ENCODE results near the gene CGNL1. TPM values are rescaled to one million over a fixed set of nuclear protein-coding genes. Genes with fewer than 3 reads are reported as not detected.

Gene CGNL1
- total RNA-seq, 1 experiment from 2014 or later: 1.3 TPM

DNA sequence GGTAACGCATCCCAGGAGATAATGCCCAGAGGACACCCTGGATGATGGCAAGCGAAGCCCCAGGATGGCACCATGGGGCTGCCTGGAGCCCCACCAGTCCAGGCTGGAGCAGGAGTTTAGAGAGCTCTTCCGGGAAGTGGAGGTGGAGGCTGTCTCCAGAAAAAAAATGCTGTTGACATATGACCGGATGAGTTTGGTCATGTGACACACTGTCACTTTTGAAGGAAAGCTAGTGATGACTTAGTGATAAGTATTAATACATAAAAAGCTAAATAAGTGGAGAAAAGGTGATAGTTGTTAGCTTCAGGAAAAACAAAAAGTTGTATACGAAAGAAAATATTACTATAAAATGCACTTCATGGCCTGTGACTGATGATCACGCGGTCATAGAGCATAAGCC, 195.4 kb downstream of the CGNL1 start:
- no peak for DNase-seq (ENCODE audit: low read depth)

DNA sequence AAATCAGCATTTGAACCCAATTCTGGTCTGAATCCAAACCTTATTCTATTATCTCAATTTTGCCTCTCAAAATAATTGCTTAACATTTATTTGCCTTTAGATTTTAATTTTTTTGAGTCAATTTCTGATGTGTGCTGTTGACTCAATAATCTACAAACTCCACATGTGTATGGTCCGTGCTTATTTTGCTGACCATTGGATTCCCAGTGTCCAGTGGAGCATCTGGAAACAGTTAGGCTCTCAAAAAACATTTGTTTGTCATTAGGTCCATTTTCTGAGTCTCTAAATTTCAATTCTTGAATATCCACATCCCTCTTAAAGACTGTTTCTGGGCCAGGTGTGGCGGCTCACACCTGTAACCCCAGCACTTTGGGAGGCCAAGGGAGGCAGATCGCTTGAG, 196.2 kb downstream of the CGNL1 start:
- DNase-seq (ENCODE audit: low read depth): no peak

DNA sequence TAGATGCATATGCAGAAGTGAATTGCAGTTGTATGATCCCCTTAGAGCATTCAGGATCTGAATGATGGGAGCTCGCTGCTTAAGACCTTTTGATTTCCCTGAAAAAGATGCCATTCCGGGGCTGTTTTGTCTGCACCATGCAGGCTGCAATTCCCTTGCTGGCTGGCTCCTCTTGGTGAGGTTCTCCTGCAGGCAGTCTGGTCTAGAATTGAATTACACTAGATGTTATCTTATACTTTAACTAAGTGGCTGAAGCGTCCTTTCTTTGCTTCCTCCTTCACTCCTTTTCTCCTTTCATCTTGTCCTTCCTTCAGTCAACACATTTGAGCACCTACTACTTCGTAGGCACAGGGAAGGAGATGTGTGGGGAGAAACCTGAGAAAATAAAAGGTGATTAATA, 196.8 kb downstream of the CGNL1 start:
- no peak for DNase-seq (ENCODE audit: low read depth)

DNA sequence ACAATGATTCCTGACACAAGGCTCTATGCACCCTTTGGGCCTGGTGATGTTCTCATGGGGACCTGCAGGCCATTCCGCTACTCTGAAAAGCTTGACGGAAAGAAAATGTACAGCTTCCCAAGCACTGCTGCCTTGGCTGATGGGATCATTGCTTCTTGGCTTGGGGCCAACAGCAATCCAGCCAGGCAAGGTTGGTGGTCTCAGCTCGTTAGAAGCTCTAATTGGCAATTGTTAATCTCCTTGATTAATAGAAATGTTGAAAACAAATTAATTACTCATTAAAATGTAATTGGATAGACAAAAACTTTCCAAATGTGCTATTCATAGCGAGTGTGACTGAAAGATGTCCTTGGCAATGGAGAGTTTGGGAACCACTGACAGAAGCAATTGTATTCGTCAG, 199.1 kb downstream of the CGNL1 start:
- DNase-seq (ENCODE audit: low read depth): no peak

DNA sequence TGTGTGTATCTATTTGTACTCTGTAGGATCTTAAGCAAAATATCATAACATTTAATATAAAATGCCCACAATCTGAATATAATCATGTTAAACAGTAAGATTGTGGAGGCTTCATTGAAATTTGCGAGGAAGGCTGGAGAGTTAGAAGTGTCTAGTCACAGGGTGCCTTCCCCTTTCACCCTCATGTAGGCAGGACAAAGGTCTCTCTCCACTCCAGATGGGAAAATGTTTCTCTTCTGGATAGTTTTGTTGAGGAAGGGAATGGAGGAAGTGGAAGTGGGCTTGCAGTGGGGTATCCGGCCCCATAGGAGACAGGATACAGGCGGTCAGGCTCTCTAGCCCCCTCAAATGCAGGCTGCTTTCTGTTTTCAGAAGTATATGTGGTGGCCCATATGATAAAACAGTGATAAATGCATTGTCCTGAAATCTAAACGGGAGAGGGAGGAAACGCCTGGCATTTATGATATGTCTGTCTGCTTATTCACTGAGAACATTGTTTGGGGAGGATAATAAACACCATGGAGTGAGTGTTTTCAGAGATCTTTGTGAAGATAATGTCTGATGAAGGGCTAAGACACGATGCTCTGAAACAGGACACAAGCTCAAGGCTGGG, 202.1 kb downstream of the CGNL1 start:
- no peak for DNase-seq (ENCODE audit: low read depth)

DNA sequence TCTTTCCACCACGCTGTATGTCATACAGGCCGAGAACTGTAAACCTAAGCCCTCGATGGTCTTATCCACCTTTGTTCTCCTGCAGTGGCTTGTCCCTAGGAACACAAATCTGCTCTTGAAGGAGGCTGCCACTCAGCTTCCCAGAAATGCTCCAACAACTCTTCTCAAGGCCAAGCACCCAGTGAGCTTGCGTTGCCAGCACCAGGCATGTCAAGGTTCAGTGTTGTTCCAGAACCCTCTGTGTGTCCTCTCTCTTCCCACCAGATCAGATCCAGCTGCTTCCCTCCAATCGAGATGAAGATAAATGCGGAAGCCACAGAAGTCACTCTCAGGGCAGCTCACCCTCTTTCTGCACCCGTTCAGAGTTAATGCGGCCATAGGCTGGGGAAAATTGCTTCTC, 204.1 kb downstream of the CGNL1 start:
- no peak for DNase-seq (ENCODE audit: low read depth)

DNA sequence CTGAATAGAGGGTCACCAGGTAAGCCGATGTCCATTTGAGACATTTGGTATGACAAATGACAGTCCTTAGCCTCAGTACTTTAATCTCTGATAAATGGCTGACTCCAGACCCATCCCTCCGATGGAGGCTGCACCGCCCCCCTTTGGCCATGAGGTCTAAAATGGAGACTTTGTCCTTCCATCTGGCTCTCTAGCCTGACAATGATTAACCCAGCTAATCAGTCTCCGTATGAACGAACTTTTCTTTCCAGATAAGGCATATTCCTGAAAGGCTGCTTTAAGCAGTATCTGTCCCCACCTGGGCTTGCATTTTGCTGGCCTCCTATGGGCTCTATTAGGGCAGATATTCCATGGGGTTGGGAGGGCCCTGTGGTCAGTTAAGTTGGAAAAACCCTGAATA, 204.6 kb downstream of the CGNL1 start:
- DNase-seq (ENCODE audit: low read depth): no peak

DNA sequence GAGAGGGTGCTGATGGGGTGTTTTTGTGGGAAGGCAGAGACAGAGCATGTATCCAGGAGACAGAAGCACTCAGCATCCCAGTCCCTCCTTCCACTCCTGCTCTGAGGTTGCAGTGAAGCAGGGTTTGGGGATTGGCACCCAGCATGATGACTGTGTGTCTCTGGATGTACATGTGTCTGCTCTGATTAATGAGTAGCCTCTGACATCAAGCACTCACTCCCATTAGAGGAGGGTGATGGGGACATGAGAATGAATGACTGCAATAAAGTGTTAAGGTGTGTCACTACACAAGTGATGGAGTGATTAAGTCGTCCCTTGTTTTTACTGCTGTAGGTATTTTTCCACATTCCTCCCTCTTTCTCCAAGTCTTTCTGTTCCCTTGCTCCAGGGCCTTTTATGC, 205.8 kb downstream of the CGNL1 start:
- DNase-seq (ENCODE audit: low read depth): no peak

DNA sequence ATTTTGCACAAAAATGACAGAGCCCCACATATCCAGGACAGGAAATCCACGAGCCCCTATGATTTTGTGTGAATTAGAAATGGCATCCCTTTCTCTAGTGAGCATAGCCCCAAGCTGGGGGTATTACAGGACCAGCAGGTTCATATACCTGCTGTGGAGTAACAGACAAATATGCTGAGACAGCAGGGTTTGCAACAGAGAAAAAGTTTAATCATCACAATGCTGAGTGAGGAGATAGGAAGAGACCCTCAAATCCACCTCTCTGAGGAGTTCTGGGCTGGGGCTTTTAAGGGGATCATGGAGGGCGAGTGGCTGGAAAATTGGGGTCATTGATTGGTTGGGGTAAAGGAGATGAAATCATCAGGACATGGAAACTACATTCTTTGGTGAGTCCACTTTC, 207.0 kb downstream of the CGNL1 start:
- no peak for DNase-seq (ENCODE audit: low read depth)

DNA sequence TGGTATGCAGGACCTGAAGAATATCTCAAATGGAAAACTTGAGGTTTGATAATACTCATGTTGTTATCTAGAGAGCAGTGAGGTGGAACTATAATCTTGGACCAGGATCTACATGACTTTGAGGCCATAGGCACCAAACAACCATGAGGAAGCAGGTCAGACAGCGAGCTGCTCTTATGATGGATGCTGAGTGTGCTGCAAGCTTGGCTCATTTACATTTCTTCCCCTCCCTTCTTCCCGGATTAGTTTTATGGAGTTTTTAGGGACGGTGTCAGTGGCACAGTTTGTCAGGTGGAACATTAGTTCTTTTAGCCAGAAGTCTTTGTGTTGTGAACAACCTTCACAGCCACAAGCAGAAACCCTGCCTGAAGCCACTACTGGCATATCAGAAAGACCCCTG, 207.4 kb downstream of the CGNL1 start:
- DNase-seq (ENCODE audit: low read depth): no peak

DNA sequence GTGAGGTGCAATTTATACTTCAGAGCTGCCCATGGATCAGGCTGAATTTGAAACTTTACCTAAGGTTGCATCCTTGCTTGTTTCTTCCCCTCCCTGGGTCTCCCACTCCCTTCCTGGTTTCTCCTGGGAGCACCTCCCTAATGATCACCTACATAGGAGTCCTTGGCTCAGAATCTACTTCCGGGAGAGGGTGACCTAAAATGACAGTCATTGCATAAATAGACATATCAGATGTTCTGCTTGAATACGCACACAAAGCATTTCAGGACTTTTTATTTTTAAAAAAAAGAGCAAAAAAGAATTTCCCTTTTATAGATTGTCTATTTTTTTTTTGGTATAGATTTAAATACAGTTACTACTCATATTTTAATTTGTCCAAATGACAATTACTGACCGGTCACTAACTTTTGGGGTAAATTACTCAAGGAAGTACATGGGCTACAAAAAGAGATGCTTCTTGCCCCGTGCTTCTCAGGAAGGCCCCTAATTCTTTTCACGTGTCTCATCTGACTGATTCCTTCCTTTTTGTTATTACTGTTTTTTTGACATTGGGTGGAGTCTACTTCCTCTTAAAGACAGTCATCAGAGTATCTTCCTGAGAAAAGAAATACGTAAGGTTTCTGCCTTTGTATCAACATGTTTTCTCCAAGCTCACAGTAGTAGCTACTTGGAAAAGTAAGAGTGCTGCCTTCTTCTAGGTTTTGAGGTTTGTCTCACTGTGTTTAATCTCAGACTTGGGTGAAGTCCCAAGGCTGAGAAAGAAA, 210.5 kb downstream of the CGNL1 start:
- no peak for DNase-seq (ENCODE audit: low read depth)

DNA sequence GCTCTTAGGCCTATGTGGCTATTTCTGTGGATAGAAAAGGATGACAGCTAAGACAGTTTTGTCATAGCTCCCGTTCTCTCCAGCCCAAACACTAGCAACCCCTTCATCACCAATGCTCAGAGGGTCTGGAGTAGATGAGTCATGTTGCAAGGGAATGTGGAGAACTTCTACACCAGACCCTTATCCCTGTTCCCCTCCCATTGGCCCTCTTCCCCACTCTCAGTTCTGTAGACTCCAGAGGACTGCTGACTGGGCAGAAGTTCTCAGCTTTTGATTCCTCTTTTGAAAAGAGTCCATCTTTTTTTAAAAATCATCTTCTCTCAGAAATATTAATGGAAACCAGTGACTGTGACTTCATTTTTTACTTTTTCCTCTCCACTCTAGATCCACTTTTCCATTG, 213.0 kb downstream of the CGNL1 start:
- no peak for DNase-seq (ENCODE audit: low read depth)

DNA sequence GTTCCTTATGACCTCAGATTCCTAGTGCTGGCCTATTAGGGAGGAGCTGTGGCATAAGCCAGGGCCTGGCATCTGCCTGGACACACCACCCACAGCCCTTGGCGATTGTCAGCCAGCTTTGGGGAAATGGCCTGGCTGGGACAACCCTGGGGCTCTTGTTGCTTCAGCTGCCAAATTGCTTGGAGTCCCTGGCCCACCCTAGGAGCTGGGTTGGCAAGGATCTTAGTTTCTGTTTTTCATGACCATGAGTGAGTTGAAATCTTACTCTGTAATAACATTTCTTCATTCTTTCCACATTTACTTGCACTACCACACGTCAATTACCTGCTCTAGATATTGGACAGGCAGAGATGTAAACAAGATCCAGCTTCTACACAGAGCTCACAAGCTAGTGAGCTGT, 213.4 kb downstream of the CGNL1 start:
- DNase-seq (ENCODE audit: low read depth): no peak

DNA sequence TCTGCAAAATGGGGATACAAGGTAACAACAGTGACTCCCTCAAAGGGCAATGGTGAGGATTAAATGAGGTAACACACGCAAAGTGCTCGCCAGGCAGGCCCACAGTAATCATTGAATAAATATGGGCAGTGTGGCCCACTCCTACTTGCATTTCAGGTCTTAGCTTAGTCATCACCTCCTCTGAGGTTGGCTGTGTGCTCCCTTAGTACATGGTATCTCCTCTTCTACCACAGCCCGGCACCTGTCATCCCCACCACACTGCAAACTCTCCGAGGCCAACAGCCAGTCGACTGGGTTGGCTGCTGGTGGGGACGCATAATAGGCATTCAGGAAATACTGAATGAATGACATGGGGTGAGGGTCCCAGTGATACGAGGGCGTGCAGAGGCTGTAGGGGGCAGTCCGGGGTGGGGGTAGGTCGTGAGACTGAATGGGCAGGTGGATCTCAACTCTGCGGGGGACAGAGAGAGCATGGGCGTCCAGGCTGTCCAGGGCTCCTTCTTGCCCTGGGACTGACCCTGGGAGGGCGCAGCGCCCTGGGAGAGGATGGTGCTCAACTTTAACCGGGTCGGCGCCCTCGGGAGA, 215.0 kb downstream of the CGNL1 start:
- no peak for DNase-seq (ENCODE audit: low read depth)

DNA sequence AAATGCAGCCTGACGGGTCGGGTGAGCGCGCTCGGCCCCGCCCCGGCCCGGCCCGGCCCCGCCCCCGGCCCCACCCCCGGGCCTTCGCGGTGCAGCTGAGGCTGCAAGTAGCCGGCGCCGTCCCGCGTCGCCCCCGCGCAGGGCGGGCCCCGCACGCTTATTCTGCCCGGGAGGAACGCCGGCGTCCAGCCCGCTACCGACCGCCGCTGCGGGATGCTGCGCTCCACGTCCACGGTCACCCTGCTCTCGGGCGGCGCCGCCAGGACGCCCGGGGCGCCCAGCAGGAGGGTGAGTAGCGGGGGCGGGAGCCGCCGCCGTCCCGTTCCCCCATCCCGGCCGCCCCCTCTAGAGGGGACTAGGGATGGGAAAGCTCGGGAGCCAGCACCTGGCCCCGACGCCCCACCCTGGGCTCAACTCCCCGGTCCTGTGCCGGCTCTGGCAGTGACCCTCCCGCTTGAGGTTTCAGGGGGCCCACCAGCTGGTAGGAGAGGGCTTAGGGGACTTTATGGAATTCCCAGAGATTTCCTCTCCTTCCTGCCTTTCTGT, 215.6 kb downstream of the CGNL1 start, which contains the start of gene MYZAP:
Gene MYZAP, plus strand, starts transcription at position 83 of the 546 bp plus-strand sequence. Its CDS starts 131 bp downstream, at position 214.
- DNase-seq (ENCODE audit: low read depth): peak; percentile 22

DNA sequence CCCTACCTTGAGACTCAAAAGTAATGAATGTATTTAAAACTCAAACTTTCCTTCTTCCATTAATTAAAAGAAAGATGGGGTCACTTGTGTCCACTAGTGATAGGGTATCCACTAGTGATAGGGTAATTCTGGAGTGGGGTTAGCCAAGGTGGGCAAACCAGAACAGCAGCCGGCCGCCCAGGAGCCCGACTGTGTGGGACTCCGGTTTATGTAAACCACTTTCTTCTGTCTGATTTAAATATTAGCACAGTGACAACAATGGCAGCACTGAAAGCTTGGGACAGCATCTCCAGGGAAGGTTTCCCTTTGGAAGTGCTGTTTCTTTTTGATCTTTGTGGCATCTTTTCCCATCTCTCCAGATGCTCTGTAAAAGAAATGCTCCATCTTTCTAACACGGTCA, 216.1 kb downstream of the CGNL1 start:
- no peak for DNase-seq (ENCODE audit: low read depth)

DNA sequence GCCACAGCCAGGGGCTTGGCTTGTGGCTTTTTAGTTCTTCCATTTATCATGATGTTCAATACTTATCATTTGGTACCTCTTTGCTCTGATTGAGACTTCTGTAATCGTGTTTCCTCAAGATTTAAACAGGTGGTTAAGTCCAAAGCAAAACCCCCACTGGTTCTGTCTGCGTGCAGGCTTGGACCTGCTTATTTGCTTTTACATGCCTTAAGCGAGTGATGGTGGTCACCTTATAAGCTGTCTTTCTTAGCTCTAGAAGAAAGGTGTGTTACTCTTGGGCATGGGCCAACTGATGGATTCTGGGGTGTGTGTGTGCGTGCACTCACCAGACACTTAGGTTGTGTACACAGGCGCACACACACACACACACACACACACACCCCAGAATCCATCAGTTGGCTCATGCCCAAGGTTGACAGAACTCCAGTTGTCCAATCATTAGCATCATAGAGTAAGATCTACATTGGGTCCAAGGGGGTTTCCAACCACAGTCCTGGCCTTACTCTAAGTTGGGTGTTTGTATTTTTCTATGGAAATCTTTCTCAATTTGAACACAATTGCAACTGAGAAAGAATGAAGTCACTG, 216.6 kb downstream of the CGNL1 start:
- DNase-seq (ENCODE audit: low read depth): no peak

DNA sequence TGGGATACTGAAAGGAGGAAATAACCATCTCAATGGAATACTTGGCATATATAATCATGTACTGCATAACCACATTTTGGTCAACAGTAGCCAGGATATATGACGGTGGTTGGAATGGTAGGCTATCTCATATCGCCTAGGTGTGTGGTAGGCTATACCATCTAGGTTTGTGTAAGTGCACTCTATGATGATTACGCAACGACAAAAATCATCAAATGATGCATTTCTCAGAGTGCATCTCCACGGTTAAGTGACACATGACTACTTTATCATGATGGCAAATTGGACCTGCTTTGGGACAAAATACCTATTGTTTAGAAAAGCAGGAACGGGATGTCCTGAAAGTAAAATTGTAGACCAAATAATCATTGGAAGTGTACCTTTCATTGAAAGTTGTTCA, 218.2 kb downstream of the CGNL1 start:
- no peak for DNase-seq (ENCODE audit: low read depth)

DNA sequence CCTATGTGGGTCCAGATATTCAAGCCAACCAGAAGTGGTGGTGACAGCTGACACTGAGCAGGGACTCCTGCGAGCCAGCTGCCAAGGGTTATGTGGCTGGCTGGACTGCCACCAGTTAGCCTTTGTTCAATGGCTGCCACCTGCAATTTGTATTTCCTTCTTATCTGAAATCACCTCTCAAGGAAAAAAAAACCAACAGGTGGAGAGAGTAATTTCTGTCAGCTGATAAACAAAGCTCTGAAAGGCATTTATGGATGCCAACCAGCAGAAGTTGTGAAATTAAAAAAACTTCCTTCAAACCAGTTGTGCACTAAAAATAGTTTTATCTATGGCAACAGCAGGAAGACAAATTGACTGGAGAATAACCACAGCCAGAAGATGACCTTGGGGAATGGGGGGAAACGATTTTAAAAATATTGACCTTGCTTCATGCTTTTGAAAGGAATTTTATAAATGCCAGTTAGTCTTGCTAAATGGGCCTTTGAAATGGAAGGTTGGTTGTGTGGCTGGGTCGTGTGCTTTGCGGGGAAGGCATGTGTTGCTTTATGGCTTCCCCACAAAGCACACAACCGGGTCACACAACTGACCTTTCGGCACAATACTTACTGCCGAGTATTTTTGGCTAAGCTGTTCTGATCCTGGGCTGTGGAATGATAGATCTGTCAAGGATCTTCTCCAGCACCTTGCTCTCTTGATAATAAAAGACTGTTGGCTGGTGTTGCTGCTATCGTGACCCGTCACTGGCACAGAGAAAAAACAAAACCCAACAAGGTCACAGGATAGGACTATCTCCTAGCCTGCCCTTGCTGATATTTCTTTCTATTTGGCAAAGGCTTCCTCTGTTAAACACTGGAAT, 218.9 kb downstream of the CGNL1 start:
- no peak for DNase-seq (ENCODE audit: low read depth)

DNA sequence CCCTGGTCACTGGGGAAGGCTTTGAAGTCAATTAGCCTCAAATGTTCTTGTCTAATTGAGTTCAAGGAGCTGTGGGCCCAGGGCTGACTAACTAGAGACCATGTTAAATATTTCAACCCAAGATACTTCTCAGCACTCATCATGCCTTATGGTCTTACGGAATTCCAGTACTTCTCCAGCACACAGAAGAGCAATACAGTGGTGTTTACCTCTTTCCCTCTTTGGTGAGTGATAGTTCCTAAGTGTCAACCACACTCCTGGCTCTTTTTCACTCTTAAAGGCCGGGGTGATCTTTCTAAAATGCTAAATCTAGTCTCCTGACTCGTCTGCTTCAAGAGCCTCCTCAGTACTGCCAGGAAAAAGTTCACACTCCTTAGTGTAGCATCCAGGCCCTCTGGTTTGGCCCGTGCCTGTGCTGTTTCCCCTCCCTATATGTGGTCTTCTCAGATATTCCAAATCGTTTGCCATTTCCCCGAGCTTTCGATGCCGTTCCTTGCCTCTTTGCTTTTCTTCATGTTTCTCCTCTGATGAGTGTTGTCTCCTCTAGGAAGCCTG, 220.1 kb downstream of the CGNL1 start:
- no peak for DNase-seq (ENCODE audit: low read depth)

DNA sequence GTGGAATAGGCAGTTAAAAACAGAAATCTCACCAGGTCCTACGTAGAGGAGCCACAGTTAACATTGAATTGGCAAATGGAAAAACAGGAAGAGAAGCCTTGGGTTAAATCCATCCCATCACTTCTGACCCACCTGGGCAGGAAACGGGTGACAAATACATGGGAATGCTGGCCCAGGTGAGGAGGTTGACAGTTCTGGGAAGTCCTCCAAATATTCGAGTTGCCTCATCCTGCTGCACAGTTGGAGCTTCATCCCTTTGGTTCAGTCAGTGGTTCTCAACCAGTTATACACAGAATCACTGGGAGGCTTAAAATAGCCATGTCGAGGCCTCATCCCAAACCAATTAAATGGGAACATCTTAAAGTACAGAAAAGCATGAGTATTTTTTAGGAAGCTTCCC, 220.7 kb downstream of the CGNL1 start:
- DNase-seq (ENCODE audit: low read depth): peak; percentile 31
